Placental pericyte (primary cell): Measurements from ENCODE around the gene KLK8. TPM values are rescaled to one million over a fixed set of nuclear protein-coding genes. Genes with fewer than 3 reads are reported as not detected.

Experiments
- total RNA-seq: library from RNA; depleted of rRNA; stranded (reverse); fragments of >200 nt; gene quantifications from 2 replicates; pipeline ENCODE4 v1.2.3, GENCODE V29; 2012

KLK8 gene
- not detected in 2 replicates for total RNA-seq

GRCh38 chr19:51001515-51001914, at the start of gene KLK8:
Gene KLK8 (minus strand): TSS chr19:51001604. CDS start chr19:51001167, 437 bp downstream.

GRCh38 chr19:51034704-51035103, 33.3 kb upstream of the KLK8 start, which contains the start of gene KLK12:
Gene KLK12 (minus strand): TSS chr19:51035002. CDS start chr19:51034621, 381 bp downstream.

GRCh38 chr19:51026554-51026831, 25.1 kb upstream of the KLK8 start, which contains the start of gene KLK11:
Gene KLK11 (minus strand): TSS chr19:51026616. CDS start chr19:51025631, 985 bp downstream.

GRCh38 chr19:51019544-51019925, 18.1 kb upstream of the KLK8 start, which contains the start of gene KLK10:
Gene KLK10 (minus strand): TSS chr19:51019709. CDS start chr19:51019130, 579 bp downstream.

GRCh38 chr19:50983625-50984292, 17.6 kb downstream of the KLK8 start, which contains the start of gene KLK7:
Gene KLK7 (minus strand): TSS chr19:50983917. CDS start chr19:50982399, 1,518 bp downstream.

GRCh38 chr19:50969413-50969760, 32.0 kb downstream of the KLK8 start, which contains the start of gene KLK6:
Gene KLK6 (minus strand): TSS chr19:50969591. CDS start chr19:50968104, 1,487 bp downstream.

GRCh38 chr19:50952910-50953309, 48.5 kb downstream of the KLK8 start, which contains the start of gene KLK5:
Gene KLK5 (minus strand): TSS chr19:50953038. CDS start chr19:50952657, 381 bp downstream.

Other genes with a start within 250 kb of the KLK8 start
- not detected in 2 replicates for gene GPR32, start 231.1 kb downstream of the KLK8 start, total RNA-seq
- not detected in 2 replicates for gene ACP4, start 211.2 kb downstream of the KLK8 start, total RNA-seq
- not detected in 2 replicates for gene KLK1, start 177.8 kb downstream of the KLK8 start, total RNA-seq
- gene KLK15, start 168.0 kb downstream of the KLK8 start, total RNA-seq: not detected in 2 replicates
- gene KLK3, start 146.7 kb downstream of the KLK8 start, total RNA-seq: not detected in 2 replicates
- gene KLK2, start 128.2 kb downstream of the KLK8 start, total RNA-seq: not detected in 2 replicates
- gene KLK4, start 90.2 kb downstream of the KLK8 start, total RNA-seq: not detected in 2 replicates
- 0.14 TPM in 1 of 2 replicates, not detected in the other for gene KLK5, start 48.6 kb downstream of the KLK8 start, total RNA-seq
- gene KLK6, start 32.0 kb downstream of the KLK8 start, total RNA-seq: not detected in 2 replicates
- gene KLK7, start 17.7 kb downstream of the KLK8 start, total RNA-seq: not detected in 2 replicates
- not detected in 2 replicates for gene KLK10, start 18.1 kb upstream of the KLK8 start, total RNA-seq
- gene KLK11, start 25.0 kb upstream of the KLK8 start, total RNA-seq: not detected in 2 replicates
- not detected in 2 replicates for gene KLK12, start 33.4 kb upstream of the KLK8 start, total RNA-seq
- gene KLK13, start 63.5 kb upstream of the KLK8 start, total RNA-seq: not detected in 2 replicates
- gene KLK14, start 81.3 kb upstream of the KLK8 start, total RNA-seq: not detected in 2 replicates
- 5.9 and 6.3 TPM in 2 replicates for gene CTU1, start 106.8 kb upstream of the KLK8 start, total RNA-seq
- gene SIGLEC9, start 123.3 kb upstream of the KLK8 start, total RNA-seq: 0.22 TPM in 1 of 2 replicates, not detected in the other
- not detected in 2 replicates for gene SIGLEC7, start 140.7 kb upstream of the KLK8 start, total RNA-seq
- not detected in 2 replicates for gene CD33, start 223.5 kb upstream of the KLK8 start, total RNA-seq
- not detected in 2 replicates for gene SIGLECL1, start 249.5 kb upstream of the KLK8 start, total RNA-seq